Measurements from ENCODE around the gene TES.

Gene TES

GRCh38 chr7:116219834-116220233, 9.5 kb downstream of the TES start:
- DNase-seq (ENCODE audit: low read depth, low spot score) = no peak

- DNase-seq (ENCODE audit: low read depth, low spot score) = no peak
Observed at GRCh38 chr7:116222501-116222900, 12.2 kb downstream of the TES start.

- no peak for DNase-seq (ENCODE audit: low read depth, low spot score)
Observed at GRCh38 chr7:116223588-116223987, 13.2 kb downstream of the TES start.

GRCh38 chr7:116224492-116225098, 14.3 kb downstream of the TES start:
- DNase-seq (ENCODE audit: low read depth, low spot score) = no peak

- DNase-seq (ENCODE audit: low read depth, low spot score) = no peak
Observed at GRCh38 chr7:116225860-116226259, 15.5 kb downstream of the TES start.

- no peak for DNase-seq (ENCODE audit: low read depth, low spot score)
Observed at GRCh38 chr7:116226664-116227063, 16.3 kb downstream of the TES start.

- no peak for DNase-seq (ENCODE audit: low read depth, low spot score)
Observed at GRCh38 chr7:116227678-116228239, 17.4 kb downstream of the TES start.

GRCh38 chr7:116228241-116228640, 17.9 kb downstream of the TES start:
- no peak for DNase-seq (ENCODE audit: low read depth, low spot score)

GRCh38 chr7:116229366-116229765, 19.0 kb downstream of the TES start:
- DNase-seq (ENCODE audit: low read depth, low spot score) = no peak

GRCh38 chr7:116230191-116231005, 20.1 kb downstream of the TES start:
- no peak for DNase-seq (ENCODE audit: low read depth, low spot score)

- no peak for DNase-seq (ENCODE audit: low read depth, low spot score)
Observed at GRCh38 chr7:116231543-116231942, 21.2 kb downstream of the TES start.

GRCh38 chr7:116231949-116232348, 21.6 kb downstream of the TES start:
- no peak for DNase-seq (ENCODE audit: low read depth, low spot score)

GRCh38 chr7:116232350-116232749, 22.0 kb downstream of the TES start:
- DNase-seq (ENCODE audit: low read depth, low spot score) = no peak

- no peak for DNase-seq (ENCODE audit: low read depth, low spot score)
Observed at GRCh38 chr7:116232920-116233319, 22.6 kb downstream of the TES start.

GRCh38 chr7:116234517-116235200, 24.3 kb downstream of the TES start:
- no peak for DNase-seq (ENCODE audit: low read depth, low spot score)

GRCh38 chr7:116235380-116235779, 25.0 kb downstream of the TES start:
- DNase-seq (ENCODE audit: low read depth, low spot score) = no peak

GRCh38 chr7:116236020-116236630, 25.8 kb downstream of the TES start:
- no peak for DNase-seq (ENCODE audit: low read depth, low spot score)

- no peak for DNase-seq (ENCODE audit: low read depth, low spot score)
Observed at GRCh38 chr7:116239020-116239419, 28.7 kb downstream of the TES start.

GRCh38 chr7:116239434-116239833, 29.1 kb downstream of the TES start:
- DNase-seq (ENCODE audit: low read depth, low spot score) = no peak

- no peak for DNase-seq (ENCODE audit: low read depth, low spot score)
Observed at GRCh38 chr7:116240024-116240668, 29.8 kb downstream of the TES start.

- DNase-seq (ENCODE audit: low read depth, low spot score) = no peak
Observed at GRCh38 chr7:116241291-116241690, 31.0 kb downstream of the TES start.

Measured in ELF-1 (cell line).